ENCODE results near the gene RNFT2. TPM values are rescaled to one million over a fixed set of nuclear protein-coding genes. Genes with fewer than 3 reads are reported as not detected.

Gene RNFT2
- total RNA-seq, 1 experiment from 2014 or later, result 29.5 TPM

DNA sequence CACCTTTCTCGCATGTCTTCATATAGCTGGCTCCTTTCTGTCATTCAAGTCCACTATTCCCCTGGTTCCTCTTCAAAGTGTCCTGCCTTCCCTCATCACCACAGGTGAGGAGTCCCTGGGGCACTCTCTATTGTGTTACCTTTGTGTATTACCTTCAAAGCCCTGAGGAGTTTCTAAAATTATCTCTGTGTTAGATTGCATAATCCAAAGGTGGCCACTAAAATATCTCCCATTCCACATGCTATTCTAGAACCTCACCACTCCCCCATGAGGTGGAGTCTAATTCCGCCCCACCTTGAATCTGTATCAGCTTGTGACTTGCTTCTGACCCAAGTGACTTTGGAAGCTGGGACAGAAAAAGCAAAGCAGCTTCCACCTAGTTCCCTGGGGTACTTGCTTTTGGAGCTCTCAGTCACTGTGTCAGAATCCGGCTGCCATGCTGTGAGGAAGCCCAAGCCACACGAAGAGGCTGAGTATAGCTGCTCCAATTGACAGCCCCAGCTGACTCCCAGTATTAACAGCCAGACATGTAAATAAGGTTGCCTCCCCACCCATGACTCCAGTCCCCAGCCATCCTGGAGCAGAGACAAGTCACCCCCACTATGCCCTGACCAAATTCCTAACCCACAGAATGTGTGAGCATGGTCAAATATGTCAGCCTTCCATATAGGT is 136.3 kb downstream of the RNFT2 start:
- Histone ChIP-seq H3T11ph (ENCODE audit: low read length) (no peak overlapping the region), H2BK5ac (ENCODE audit: insufficient read length, low read length) (no peak overlapping the region), H3K4ac (ENCODE audit: low read depth, low read length) (no peak overlapping the region), H2BK15ac (ENCODE audit: low read depth, low read length) (no peak overlapping the region), H3K56ac (ENCODE audit: insufficient read length, low read depth, low read length) (no peak overlapping the region), H4K91ac (ENCODE audit: insufficient read length, low read depth, low read length) (no peak overlapping the region), H3K4me2 (ENCODE audit: insufficient read depth, insufficient read length, low read length) (no peak overlapping the region), H3K27ac (ENCODE audit: insufficient read length, low read depth, low read length) (no peak overlapping the region), H2AK5ac (ENCODE audit: insufficient read length, low read length) (no peak overlapping the region), H4K8ac (replicated peaks; ENCODE audit: insufficient read length, low read depth, low read length) (no peak overlapping the region), H3K14ac (ENCODE audit: insufficient read depth, low read length) (no peak overlapping the region), H3K9ac (ENCODE audit: extremely low read depth, insufficient read length, low read length) (no peak overlapping the region), H3K18ac (ENCODE audit: insufficient read length, low read depth, low read length) (no peak overlapping the region), H3K9me3 (ENCODE audit: control insufficient read depth, low read depth, low read length) (no peaks in the 10 kb centered on the region), H3K79me1 (ENCODE audit: insufficient read depth, low read depth, low read length, poor library complexity, severe bottlenecking) (no peaks in the 10 kb centered on the region), H4K5ac (ENCODE audit: insufficient read length, low read depth, low read length) (no peak overlapping the region), H3K27me3 (ENCODE audit: insufficient read depth, low read length) (peaks cover 18% of the 10 kb centered on the region), H2AFZ (ENCODE audit: low read length) (no peak overlapping the region), H2BK20ac (ENCODE audit: low read depth, low read length, poor library complexity, severe bottlenecking) (no peak overlapping the region), H3K79me2 (ENCODE audit: insufficient read depth, low read length) (no peaks in the 10 kb centered on the region), H3K23me2 (ENCODE audit: insufficient read length, low read depth, low read length, poor library complexity, severe bottlenecking) (peaks cover 11% of the 10 kb centered on the region), H2BK120ac (ENCODE audit: low read depth, low read length, poor library complexity, severe bottlenecking) (no peak overlapping the region), H4K20me1 (ENCODE audit: control insufficient read depth, insufficient read depth, insufficient read length) (no peaks in the 10 kb centered on the region), H3K4me1 (ENCODE audit: insufficient read depth, low read length) (0 out of 2 replicates have a peak, but pooled peaks cover 3% of the 10 kb centered on the region), H3K23ac (ENCODE audit: insufficient read length, low read depth, low read length) (no peak overlapping the region), H2BK12ac (ENCODE audit: insufficient read length, low read depth, low read length) (no peak overlapping the region)
- Mint-ChIP-seq H3K27ac (no peak overlapping the region), H3K9me3 (peaks cover 3 to 4% of the 10 kb centered on the region in 2 experiments; a peak in 3 of 5 replicates), H3K4me3 (no peak overlapping the region), H3K36me3 (ENCODE audit: insufficient read depth in 1 of 3, low read depth in 3 of 3) (peaks cover 4 to 7% (median 5%) of the 10 kb centered on the region in 3 experiments; a peak in 3 of 7 replicates), H3K27me3 (ENCODE audit: low read depth) (peaks cover 78% of the 10 kb centered on the region), H3K4me1 (peaks cover 32 to 39% of the 10 kb centered on the region in 2 experiments)
- WGBS (ENCODE audit: extremely low coverage, insufficient read length, low lambda C conversion rate), result no CpG with 5 or more reads among the region's 4 CpGs
- no peak for DNase-seq
- TF ChIP-seq, protein P1, sequence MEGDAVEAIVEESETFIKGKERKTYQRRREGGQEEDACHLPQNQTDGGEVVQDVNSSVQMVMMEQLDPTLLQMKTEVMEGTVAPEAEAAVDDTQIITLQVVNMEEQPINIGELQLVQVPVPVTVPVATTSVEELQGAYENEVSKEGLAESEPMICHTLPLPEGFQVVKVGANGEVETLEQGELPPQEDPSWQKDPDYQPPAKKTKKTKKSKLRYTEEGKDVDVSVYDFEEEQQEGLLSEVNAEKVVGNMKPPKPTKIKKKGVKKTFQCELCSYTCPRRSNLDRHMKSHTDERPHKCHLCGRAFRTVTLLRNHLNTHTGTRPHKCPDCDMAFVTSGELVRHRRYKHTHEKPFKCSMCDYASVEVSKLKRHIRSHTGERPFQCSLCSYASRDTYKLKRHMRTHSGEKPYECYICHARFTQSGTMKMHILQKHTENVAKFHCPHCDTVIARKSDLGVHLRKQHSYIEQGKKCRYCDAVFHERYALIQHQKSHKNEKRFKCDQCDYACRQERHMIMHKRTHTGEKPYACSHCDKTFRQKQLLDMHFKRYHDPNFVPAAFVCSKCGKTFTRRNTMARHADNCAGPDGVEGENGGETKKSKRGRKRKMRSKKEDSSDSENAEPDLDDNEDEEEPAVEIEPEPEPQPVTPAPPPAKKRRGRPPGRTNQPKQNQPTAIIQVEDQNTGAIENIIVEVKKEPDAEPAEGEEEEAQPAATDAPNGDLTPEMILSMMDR (conservative IDR thresholded peaks at IDR 0.05), result no peak

Measured in H9 (cell line).